Renal cortical epithelial cell (primary cell): Measurements from ENCODE around the gene MCC. TPM values are rescaled to one million over a fixed set of nuclear protein-coding genes. Genes with fewer than 3 reads are reported as not detected.

Source experiments
- DNase-seq: peaks from one replicate; pipeline ENCODE4 v3.0.0-alpha.2; 2011; ENCODE audit warnings: low read depth
- total RNA-seq: library from RNA; depleted of rRNA; stranded (reverse); fragments of >200 nt; gene quantifications from 2 replicates; pipeline ENCODE4 v1.2.3, GENCODE V29; 2014

The MCC gene
- total RNA-seq, 1 donor from 2014 or later = 42.9 TPM

DNA sequence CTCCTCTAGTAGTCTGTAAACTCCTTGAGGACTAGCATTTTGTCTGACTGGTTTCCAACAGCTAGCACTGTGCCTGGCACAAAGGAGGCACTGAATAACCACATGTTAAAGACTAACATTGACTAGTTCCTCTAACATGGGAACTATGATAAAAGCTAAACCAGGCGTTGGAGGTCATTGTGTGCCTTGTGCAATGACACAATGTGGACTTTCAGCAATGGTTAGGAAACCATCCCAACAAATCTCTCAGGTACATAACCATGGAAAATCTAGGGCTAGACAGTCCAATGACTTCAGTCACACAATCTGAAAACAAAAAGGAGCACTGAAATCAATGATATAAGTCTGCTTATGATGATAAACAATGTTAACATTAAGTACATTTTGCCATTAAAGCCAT, 311.0 kb downstream of the MCC start:
- DNase-seq = no peak

DNA sequence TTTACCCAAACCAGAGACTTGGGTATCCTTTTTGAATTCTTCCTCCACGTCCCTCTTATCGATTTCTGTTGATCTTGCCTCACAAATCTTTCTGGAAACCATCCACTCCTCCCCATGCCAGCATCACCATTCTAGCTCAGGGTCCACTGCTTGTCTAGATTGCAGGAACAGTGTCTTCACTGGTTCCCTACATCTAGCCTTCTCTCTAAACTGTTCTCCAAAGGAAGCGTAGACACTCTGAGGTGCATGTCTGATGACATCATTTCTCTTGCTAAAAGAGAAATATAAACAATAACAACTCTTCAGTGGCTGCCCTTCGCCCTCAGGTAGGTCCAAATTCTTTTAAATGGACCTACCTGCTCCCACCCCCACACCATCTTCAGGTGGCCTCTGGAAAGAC, 311.5 kb downstream of the MCC start:
- no peak for DNase-seq

DNA sequence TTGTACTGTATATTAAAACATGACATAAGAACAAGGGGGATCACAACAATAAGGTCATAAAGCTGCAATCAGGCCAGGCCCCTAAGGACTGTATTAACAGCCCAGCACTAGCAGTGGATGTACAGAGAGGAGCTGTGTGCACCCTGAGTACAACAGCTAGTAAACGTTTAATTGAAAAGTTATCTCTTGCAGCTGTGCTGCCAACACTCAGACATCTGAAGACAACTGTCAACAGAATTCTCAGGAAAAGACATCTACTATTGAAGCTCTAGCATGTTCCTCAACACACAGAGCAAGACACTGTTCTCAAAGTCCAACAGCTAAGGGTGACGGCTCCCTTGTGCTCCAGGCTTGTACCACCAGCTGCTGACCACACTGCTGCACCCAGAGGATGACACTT, 312.1 kb downstream of the MCC start:
- DNase-seq = no peak

DNA sequence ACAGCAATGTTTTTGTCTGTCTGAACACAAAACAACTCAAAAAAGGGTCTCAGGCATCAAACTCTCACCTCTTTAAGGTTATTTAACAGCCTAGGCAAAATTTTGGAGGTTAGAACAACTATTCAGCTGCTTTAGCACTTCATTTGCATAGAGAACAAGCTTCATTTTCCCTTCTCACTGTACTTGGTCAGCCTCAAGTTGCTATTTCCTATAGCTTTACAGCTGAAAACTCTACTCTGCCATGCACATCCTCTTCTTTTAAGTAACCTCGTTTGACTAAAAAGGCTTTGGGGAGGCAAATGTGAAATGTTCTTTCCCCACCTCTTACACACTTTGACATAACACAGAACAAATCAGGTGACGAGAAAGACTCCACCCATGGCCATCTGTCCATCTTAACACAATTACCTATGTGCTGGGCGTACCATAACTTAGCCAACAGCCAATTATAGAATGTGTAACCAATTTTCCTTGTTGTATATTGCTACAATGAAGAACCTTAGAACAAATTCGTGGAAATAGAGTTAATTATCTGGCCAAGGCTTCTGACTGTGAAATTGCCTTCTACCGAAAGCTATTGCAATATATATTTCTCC, 315.9 kb downstream of the MCC start:
- no peak for DNase-seq

- DNase-seq = no peak
Measured at GRCh38 chr5:113171520-113171919, 316.7 kb downstream of the MCC start.

- no peak for DNase-seq
Measured at GRCh38 chr5:113170707-113171106, 317.5 kb downstream of the MCC start.

DNA sequence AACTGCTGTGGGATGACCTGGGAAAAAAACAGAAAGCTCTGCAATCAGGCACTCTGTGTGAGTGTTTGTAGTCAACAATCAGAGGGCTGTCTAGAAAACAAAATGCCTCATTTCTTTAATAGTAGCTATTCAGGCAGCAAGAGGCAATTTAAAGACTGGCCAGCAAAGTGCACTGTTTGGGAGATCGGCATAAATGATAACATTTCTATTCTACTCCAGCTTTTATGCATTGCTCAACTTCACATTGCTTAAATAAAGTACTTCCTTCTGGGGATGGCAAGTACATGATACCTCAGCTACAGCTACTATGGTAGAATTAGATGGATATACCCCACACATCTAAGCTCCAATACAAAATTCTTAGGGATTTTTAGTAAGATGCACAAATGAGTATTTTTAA, 318.5 kb downstream of the MCC start:
- no peak for DNase-seq

DNA sequence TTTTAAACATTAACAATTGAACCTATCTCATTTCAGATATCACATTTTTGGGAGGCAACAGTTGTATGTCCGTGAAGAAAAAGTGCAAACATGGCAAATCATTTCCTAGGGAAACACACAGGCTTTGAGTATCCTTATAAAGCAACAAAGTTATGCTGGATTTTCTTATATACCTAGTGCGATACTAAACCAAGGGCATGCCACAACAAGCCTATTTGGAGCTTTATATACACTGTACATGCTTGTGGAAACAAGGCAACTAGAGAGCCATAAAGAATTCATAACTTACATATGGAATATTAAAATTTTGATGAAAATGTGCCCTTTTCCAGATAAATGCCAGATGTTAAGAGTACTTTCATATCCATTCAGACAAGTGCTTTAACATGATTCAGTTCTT, 320.3 kb downstream of the MCC start:
- DNase-seq = no peak

- DNase-seq = peak; percentile 97
Measured at GRCh38 chr5:113166852-113167366, 321.3 kb downstream of the MCC start.

GRCh38 chr5:113166261-113166660, 322.0 kb downstream of the MCC start:
- DNase-seq = no peak

DNA sequence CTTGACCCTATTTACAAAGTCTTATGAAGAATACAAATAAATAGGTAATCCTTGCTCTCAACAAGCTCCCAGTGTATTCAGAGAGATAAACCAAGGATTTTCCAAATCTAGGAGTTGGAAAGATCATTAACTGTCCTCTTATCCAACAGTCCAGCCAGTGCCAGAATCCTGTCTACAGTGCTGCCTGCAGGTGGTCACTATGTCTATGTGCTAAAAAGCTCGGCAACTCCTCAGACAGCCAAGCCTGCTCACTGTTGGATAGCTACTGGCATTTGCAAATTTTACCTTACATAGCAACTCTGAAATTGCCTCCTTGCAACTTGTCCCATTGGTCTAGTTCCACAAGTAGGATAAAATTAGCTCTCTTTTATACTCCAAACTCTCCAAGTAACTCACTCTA, 324.2 kb downstream of the MCC start:
- DNase-seq = no peak

- peak; percentile 90 for DNase-seq
Measured at GRCh38 chr5:113163328-113163727, 324.9 kb downstream of the MCC start.

- peak; percentile 97 for DNase-seq
Measured at GRCh38 chr5:113162770-113163169, 325.5 kb downstream of the MCC start.

- peak; percentile 51 for DNase-seq
Measured at GRCh38 chr5:113162208-113162607, 326.0 kb downstream of the MCC start.

- no peak for DNase-seq
Measured at GRCh38 chr5:113161806-113162205, 326.4 kb downstream of the MCC start.

GRCh38 chr5:113157886-113158285, 330.4 kb downstream of the MCC start:
- no peak for DNase-seq

DNA sequence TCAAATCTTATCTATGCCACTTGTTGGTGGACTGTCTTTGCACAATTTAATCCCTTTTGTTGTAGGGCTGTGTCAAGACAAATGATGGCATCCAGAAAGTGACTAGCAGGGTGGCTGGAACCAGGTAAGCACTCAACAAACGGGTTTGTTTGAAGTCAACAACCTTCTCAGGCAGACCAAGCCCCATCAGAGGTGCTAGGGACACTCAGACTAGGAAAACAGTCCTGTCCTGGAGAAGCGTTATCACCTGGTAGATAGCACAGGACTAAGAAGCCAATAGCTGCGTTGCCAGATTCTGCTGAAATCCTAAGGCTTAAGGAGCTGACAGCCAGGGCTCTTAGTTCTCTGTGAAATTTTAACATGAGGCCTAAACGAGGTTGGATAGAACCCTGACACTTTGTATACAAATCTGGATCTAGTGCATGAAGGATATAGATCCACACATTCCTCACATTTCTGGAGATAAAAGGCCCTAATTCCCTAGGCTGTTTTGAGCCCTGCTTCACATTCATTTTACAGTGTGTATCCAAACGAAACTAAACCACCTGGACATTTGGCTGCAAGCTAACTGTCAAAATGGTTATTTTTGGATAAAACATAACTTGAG, 331.9 kb downstream of the MCC start:
- no peak for DNase-seq

- no peak for DNase-seq
Measured at GRCh38 chr5:113153512-113154097, 334.6 kb downstream of the MCC start.

- DNase-seq = no peak
Measured at GRCh38 chr5:113152380-113152740, 335.9 kb downstream of the MCC start.

- no peak for DNase-seq
Measured at GRCh38 chr5:113151641-113152379, 336.4 kb downstream of the MCC start.

DNA sequence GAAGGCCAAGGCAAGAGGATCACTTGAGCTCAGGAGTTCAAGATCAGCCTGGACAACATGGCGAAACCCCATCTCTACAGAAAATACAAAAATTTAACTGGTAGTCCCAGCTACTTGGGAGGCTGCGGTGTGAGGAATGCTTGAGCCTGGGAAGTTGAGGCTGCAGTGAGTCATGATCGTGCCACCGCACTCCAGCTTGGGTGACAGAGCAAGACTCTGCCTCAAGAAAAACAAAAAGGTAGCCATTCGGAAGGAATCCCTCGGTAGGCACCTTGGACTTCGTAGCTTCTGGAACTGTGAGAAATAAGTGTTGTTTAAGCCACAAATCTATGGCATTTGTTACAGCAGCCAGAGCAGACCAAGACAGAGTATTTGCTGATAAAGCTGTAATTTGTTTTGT, 337.4 kb downstream of the MCC start:
- no peak for DNase-seq

DNA sequence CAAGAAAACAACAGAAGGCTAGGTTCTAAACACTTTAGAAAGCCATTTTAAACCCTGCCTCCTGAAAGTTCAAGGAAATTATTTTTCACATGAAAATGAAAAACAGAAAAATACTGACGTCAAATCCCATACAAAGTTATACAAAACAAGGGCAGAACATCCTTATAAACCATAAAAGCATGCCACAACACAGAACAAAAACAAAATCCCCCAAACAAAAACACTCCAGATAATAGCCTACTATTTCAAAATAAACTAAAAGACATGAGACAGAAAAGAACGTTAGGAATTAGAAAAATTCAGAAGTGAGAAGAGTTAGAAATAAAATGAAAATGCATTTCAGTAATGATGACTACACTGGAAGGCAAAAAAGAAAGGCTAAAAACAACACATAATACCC, 338.0 kb downstream of the MCC start:
- DNase-seq = no peak

DNA sequence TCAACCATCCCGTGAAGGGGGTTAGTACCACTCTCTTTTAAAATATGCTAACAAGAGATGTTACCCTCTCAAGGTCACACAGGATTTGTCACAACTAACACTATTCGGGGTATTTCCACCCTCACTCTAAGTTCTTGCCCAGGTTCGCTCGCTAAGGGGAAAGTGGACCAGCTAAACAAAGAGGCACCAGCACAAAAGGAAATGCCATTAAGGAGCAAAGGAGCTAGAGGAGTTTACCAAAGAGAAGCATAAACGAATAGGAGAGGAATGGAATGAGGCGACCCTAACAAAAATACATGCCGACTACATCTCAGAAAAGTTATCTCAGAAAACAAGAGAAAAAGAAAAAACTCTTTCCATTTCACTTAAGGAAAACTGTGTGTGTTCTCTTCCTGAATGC, 340.7 kb downstream of the MCC start:
- DNase-seq = no peak
